Measurements from ENCODE around the gene ENPP3. TPM values are rescaled to one million over a fixed set of nuclear protein-coding genes. Genes with fewer than 3 reads are reported as not detected.

Gene ENPP3
- polyA plus RNA-seq (2011; rRNA removed) (0.02 TPM in 1 of 2 replicates, not detected in the other), polyA minus RNA-seq (2011; rRNA and poly(A)+ RNA removed) (not detected in 2 replicates)

DNA sequence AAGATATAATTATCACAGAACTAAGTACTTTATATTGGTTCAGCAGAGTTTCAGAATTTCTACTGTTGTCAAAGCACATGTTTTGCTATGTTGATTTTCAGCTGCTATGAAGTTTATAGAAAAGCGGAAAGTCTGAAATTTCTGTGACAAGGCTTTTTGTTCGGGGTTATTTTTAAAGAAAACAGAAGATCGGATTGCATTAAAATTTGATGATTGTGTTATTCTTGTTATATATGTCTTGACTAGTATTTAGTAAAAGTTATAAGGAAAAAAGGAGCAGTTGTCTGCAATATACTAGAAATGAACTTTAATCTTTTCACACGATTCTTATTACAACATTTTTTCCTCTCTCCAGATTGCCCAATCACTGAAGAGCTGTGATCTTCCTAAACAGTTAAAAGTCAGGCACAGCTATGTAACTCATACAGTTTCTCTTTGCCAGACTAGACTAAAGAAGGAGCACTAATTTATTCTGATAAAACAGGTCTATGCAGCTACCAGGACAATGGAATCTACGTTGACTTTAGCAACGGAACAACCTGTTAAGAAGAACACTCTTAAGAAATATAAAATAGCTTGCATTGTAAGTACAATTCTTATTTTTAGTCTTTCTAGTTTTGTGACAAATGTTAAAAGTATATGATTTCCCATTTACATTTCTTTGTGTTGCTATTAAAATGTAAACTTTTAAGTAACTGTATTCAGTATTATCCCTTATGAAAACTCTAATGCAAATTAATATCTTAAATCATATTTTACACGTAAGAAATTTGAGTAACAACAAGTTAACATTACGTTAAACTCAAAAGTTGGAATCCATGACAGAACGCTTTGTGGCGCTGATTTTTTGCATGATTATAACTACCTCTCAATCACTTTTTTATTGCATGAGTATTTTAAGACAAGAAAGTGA is at the start of gene ENPP3:
Gene ENPP3 (plus strand): TSS at position 423 of the 913 bp plus-strand sequence. CDS start 83 bp downstream, at position 506.
- no peak within 1 kb of the TSS for H3K4me3 ChIP-seq (ENCODE audit: low read depth, low read length)
- H3K36me3 ChIP-seq (ENCODE audit: control insufficient read depth, insufficient read depth, low read length), result no peaks in the 10 kb centered on the region
- CTCF ChIA-PET, result interaction anchor here (2.1 kb wide), 1 partner anchor 9 kb away, joined by 16 read pairs; the partner anchor contains the start of gene MED23
- TF ChIP-seq, protein P1, sequence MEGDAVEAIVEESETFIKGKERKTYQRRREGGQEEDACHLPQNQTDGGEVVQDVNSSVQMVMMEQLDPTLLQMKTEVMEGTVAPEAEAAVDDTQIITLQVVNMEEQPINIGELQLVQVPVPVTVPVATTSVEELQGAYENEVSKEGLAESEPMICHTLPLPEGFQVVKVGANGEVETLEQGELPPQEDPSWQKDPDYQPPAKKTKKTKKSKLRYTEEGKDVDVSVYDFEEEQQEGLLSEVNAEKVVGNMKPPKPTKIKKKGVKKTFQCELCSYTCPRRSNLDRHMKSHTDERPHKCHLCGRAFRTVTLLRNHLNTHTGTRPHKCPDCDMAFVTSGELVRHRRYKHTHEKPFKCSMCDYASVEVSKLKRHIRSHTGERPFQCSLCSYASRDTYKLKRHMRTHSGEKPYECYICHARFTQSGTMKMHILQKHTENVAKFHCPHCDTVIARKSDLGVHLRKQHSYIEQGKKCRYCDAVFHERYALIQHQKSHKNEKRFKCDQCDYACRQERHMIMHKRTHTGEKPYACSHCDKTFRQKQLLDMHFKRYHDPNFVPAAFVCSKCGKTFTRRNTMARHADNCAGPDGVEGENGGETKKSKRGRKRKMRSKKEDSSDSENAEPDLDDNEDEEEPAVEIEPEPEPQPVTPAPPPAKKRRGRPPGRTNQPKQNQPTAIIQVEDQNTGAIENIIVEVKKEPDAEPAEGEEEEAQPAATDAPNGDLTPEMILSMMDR (IDR thresholded peaks at IDR 0.05; ENCODE audit: insufficient read depth, low read depth, low read length), result no peak
- DNase-seq (ENCODE audit: low read depth), result no peak
- POLR2A ChIA-PET, result no interaction called here
- peaks cover 1% of the 10 kb centered on the region; the same call in 1 of the 2 replicates for H3K27me3 ChIP-seq (ENCODE audit: control insufficient read depth, insufficient read depth, low read length)

DNA sequence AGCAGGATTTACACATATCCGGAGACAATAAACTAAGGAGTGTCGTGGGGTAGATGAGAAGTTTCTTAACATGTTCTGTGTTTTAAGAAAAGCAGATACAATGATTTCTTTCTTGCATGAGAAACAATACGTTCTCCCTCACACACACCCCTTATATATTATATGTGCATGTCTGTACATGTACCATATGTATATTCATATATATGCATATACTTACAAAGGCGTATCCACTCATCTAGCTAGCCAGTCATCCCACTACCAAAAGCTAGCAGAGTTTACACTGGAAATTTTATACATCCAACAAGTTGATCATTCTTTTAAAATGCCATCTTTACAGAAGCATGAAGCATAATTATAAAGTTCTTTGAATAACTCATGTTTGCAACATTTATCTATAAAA is 49.2 kb upstream of the ENPP3 start:
- H3K4me3 ChIP-seq (ENCODE audit: low read depth, low read length), result no peak overlapping the region
- POLR2A ChIA-PET, result no interaction called here
- CTCF ChIA-PET, result interaction anchor here (1.0 kb wide), 1 partner anchor 40 kb away, joined by 5 read pairs; the partner anchor contains the start of gene MED23
- TF ChIP-seq, protein P1 (IDR thresholded peaks at IDR 0.05; ENCODE audit: insufficient read depth, low read depth, low read length), result no peak
- no peaks in the 10 kb centered on the region for H3K27me3 ChIP-seq (ENCODE audit: control insufficient read depth, insufficient read depth, low read length)
- DNase-seq (ENCODE audit: low read depth), result no peak
- H3K36me3 ChIP-seq (ENCODE audit: control insufficient read depth, insufficient read depth, low read length), result peaks cover 2% of the 10 kb centered on the region

DNA sequence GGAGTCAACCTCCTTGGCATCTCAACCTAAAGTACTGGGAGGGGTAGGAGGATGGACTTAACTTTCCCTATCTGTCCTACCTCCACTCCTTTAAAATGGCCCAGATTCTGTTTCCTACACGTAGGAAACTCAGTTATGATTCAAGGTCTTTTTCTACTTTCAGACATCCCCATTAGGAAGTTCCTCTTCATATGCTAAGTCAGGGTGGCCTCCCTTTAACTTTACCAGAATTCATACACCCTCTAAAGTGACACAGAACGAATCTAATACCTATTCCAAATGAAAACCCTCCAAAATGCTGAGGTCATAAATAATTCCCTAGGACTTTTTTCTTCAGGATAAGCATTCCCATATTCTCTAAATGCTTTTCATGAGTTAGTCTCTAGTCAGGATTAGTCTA is 48.5 kb upstream of the ENPP3 start:
- Histone ChIP-seq H3K36me3 (ENCODE audit: control insufficient read depth, insufficient read depth, low read length) (peaks cover 2% of the 10 kb centered on the region), H3K27me3 (ENCODE audit: control insufficient read depth, insufficient read depth, low read length) (no peaks in the 10 kb centered on the region), H3K4me3 (ENCODE audit: low read depth, low read length) (no peak overlapping the region)
- ChIA-PET CTCF (interaction anchor here (1.0 kb wide), 1 partner anchor 39 kb away, joined by 5 read pairs; the partner anchor contains the start of gene MED23), POLR2A (no interaction called here)
- TF ChIP-seq, protein P1 (IDR thresholded peaks at IDR 0.05; ENCODE audit: insufficient read depth, low read depth, low read length), result no peak
- no peak for DNase-seq (ENCODE audit: low read depth)

DNA sequence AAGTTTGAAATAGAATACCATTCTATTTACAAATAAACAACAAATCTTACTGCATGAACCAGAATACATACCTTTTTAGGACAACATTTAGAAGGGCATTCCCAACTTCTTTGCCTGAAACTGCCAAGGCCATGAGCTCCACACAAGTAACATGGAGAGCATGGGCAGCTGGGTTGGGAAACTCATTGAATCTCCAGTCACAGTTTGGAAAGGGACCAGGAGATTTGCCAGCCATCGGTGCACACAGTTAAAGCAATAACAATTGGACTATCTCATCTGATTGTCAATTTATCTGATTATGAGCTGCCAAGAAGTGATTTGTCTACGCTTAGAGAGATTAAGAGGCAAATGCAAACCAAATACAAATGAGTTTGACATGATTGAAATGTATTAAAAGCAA is 44.2 kb upstream of the ENPP3 start:
- peaks cover 1% of the 10 kb centered on the region for H3K36me3 ChIP-seq (ENCODE audit: control insufficient read depth, insufficient read depth, low read length)
- no peak for DNase-seq (ENCODE audit: low read depth)
- ChIA-PET POLR2A (no interaction called here), CTCF (no interaction called here)
- H3K27me3 ChIP-seq (ENCODE audit: control insufficient read depth, insufficient read depth, low read length), result no peaks in the 10 kb centered on the region
- TF ChIP-seq, protein P1 (IDR thresholded peaks at IDR 0.05; ENCODE audit: insufficient read depth, low read depth, low read length), result no peak
- no peak overlapping the region for H3K4me3 ChIP-seq (ENCODE audit: low read depth, low read length)

DNA sequence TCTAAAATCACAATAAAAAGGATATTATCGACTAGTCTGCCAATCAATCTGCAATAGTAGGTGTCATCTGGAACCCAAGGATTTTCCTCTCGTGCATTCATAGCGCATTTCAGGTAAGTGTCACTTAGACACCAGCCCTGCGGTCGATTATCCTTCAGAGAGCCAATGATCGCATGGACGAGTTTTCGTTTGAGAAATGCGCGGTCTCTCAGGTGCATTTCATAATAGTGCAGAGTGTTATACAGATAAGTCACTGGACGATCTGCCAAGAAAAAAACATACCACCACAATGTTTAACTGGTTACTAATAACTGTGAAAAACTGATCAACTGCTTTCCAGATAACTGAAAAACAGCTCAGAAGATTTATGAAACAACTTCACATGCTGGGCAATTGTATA is 43.0 kb upstream of the ENPP3 start:
- no peak overlapping the region for H3K4me3 ChIP-seq (ENCODE audit: low read depth, low read length)
- peaks cover 3% of the 10 kb centered on the region; the same call in 1 of the 2 replicates for H3K36me3 ChIP-seq (ENCODE audit: control insufficient read depth, insufficient read depth, low read length)
- ChIA-PET CTCF (no interaction called here), POLR2A (no interaction called here)
- no peak for DNase-seq (ENCODE audit: low read depth)
- no peaks in the 10 kb centered on the region for H3K27me3 ChIP-seq (ENCODE audit: control insufficient read depth, insufficient read depth, low read length)
- TF ChIP-seq, protein P1 (IDR thresholded peaks at IDR 0.05; ENCODE audit: insufficient read depth, low read depth, low read length), result no peak
